ENCODE data around the gene STMN3.

DNA sequence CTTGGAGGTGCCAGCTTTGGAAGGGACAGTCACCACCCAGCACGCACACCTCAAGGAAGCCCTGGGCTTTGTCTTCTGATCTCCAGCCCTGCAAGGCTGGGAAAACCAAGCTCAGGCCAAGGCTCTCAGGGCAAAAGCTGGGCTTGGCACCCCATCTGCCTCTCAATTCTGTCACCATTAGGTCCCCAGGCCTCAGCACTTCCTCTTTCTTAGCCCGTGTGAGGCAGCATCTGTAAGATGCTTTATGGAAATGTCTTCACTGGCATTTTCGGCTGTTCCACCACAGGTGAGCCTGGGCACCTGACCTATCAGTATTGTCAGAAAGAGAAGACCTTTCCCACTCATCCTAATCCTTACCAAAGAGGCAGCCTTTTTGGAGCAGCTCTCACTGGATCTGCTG lies 50.9 kb downstream of the STMN3 start:
- TF ChIP-seq TAF1 (IDR thresholded peaks at IDR 0.05; ENCODE audit: borderline replicate concordance, insufficient read depth, low read length) (no peak), REST (IDR thresholded peaks at IDR 0.05; ENCODE audit: insufficient read depth in 1 of 2, low read depth in 2 of 2, low read length in 2 of 2) (no peak), POLR2AphosphoS5 (IDR thresholded peaks at IDR 0.05; ENCODE audit: low read depth, low read length) (no peak)

All from PFSK-1 (cell line).